HepG2 (cell line): Measurements from ENCODE around the gene MLYCD. TPM values are rescaled to one million over a fixed set of nuclear protein-coding genes. Genes with fewer than 3 reads are reported as not detected.

Source experiments
- ATRX ChIP-seq: sonication (generic); formaldehyde crosslinking; IDR thresholded peaks from 2 replicates; pipeline ENCODE4 v1.4.0; 2020; ENCODE audit warnings: missing genetic modification reagents, borderline replicate concordance
- CREB1 ChIP-seq, 2 experiments: fragments of 450-650 bp in 1 of 2; IDR thresholded peaks; 2 replicates each; pipeline ENCODE4 v1.6.1; 2016 to 2017; ENCODE audit warnings: control low read depth in 1 of 2, mild to moderate bottlenecking in 1 of 2, missing compliant biosample characterization in 1 of 2, missing genetic modification characterization in 1 of 2
- FOXA3 ChIP-seq: IDR thresholded peaks from 2 replicates; pipeline ENCODE4 v1.6.1; 2016; ENCODE audit warnings: missing genetic modification reagents, missing compliant biosample characterization
- HES4 ChIP-seq: sonication (generic); formaldehyde crosslinking; IDR thresholded peaks from 2 replicates; pipeline ENCODE4 v1.9.0; 2021; ENCODE audit warnings: mild to moderate bottlenecking, missing genetic modification reagents, borderline replicate concordance
- HOXA7 ChIP-seq: sonication (generic); formaldehyde crosslinking; IDR thresholded peaks from 2 replicates; pipeline ENCODE4 v1.8.1; 2022; ENCODE audit warnings: mild to moderate bottlenecking, missing genetic modification reagents, moderate library complexity
- KDM5B ChIP-seq: sonication (generic); formaldehyde crosslinking; IDR thresholded peaks from 2 replicates; pipeline ENCODE4 v1.4.0; 2020; ENCODE audit warnings: missing genetic modification reagents, mild to moderate bottlenecking, borderline replicate concordance
- MZF1 ChIP-seq: sonication (generic); formaldehyde crosslinking; IDR thresholded peaks from 2 replicates; pipeline ENCODE4 v1.8.1; 2023; ENCODE audit warnings: mild to moderate bottlenecking, missing genetic modification reagents, borderline replicate concordance
- NBN ChIP-seq: fragments of 450-650 bp; conservative IDR thresholded peaks from 2 replicates; pipeline ENCODE4 v1.6.1; 2017
- NFIB ChIP-seq: sonication (generic); formaldehyde crosslinking; IDR thresholded peaks from 2 replicates; pipeline ENCODE4 v1.9.0; 2021; ENCODE audit warnings: missing genetic modification reagents, mild to moderate bottlenecking, borderline replicate concordance
- PTBP1 ChIP-seq: fragments of 200-400 bp; formaldehyde crosslinking; IDR thresholded peaks from 2 replicates; pipeline ENCODE4 v1.6.1; 2018; ENCODE audit warnings: low read length, low read depth; ENCODE audit not compliant: poor library complexity, severe bottlenecking
- SMAD3 ChIP-seq: sonication (generic); formaldehyde crosslinking; IDR thresholded peaks from 2 replicates; pipeline ENCODE4 v1.4.0; 2020; ENCODE audit warnings: missing genetic modification reagents
- SOX5 ChIP-seq: IDR thresholded peaks from 2 replicates; pipeline ENCODE4 v1.6.1; 2016; ENCODE audit warnings: borderline replicate concordance
- SP2 ChIP-seq: sonication (generic); formaldehyde crosslinking; IDR thresholded peaks from 2 replicates; pipeline ENCODE4 v1.5.1; 2020; ENCODE audit warnings: mild to moderate bottlenecking, missing genetic modification reagents
- TCF7 ChIP-seq: sonication (generic); IDR thresholded peaks from 2 replicates; pipeline ENCODE4 v1.6.1; 2016; ENCODE audit warnings: antibody characterized with exemption, low read depth
- ZBTB42 ChIP-seq: sonication (generic); formaldehyde crosslinking; IDR thresholded peaks from 2 replicates; pipeline ENCODE4 v1.5.0; 2020; ENCODE audit warnings: mild to moderate bottlenecking, missing genetic modification reagents
- ZFP37 ChIP-seq: sonication (generic); formaldehyde crosslinking; IDR thresholded peaks from 2 replicates; pipeline ENCODE4 v1.4.0; 2020; ENCODE audit warnings: missing genetic modification reagents, borderline replicate concordance
- ZNF382 ChIP-seq: sonication (generic); formaldehyde crosslinking; IDR thresholded peaks from 2 replicates; pipeline ENCODE4 v1.5.0; 2020; ENCODE audit warnings: missing genetic modification reagents, mild to moderate bottlenecking, borderline replicate concordance
- ZNF431 ChIP-seq: sonication (generic); formaldehyde crosslinking; IDR thresholded peaks from 2 replicates; pipeline ENCODE4 v1.9.0; 2022; ENCODE audit warnings: missing genetic modification reagents, low read depth, mild to moderate bottlenecking, borderline replicate concordance
- ZNF557 ChIP-seq: sonication (generic); formaldehyde crosslinking; IDR thresholded peaks from 2 replicates; pipeline ENCODE4 v1.4.0; 2020; ENCODE audit warnings: missing genetic modification reagents
- ZNF720 ChIP-seq: sonication (generic); formaldehyde crosslinking; IDR thresholded peaks from 2 replicates; pipeline ENCODE4 v1.4.0; 2020; ENCODE audit warnings: missing genetic modification reagents
- ZSCAN9 ChIP-seq: IDR thresholded peaks from 2 replicates; pipeline ENCODE4 v1.6.1; 2016; ENCODE audit warnings: borderline replicate concordance
- polyA plus RNA-seq, 8 experiments: library from polyadenylated mRNA; depleted of rRNA in 3 of 8; stranded (reverse) in 7 of 8; unstranded in 1 of 8; fragments of >200 nt; fragmentation: Illumina TruSeq in 4 of 8; extraction: Trizol in 4 of 8; gene quantifications; 2 replicates each; pipeline versions ENCODE4 v1.2.1 to v1.2.3, GENCODE V29; 2011 to 2016; ENCODE audit warnings: low read depth in 4 of 8, missing spikeins in 1 of 8, mixed read lengths in 1 of 8; ENCODE audit not compliant: insufficient read depth in 1 of 8
- total RNA-seq, 5 experiments: library from RNA; depleted of rRNA; stranded (reverse); fragments of >200 nt; fragmentation: Illumina TruSeq; extraction: Trizol; gene quantifications; 2 replicates each; pipeline ENCODE4 v1.2.3, GENCODE V29; 2016; ENCODE audit warnings: low read depth in 1 of 5
- TF ChIP-seq, protein P1 (sequence below): sonication (generic); formaldehyde crosslinking; conservative IDR thresholded peaks from 2 replicates; pipeline ENCODE4 v1.8.0; 2022; ENCODE audit warnings: low read depth, missing genetic modification reagents
- TF ChIP-seq, protein P2 (sequence below): sonication (generic); formaldehyde crosslinking; IDR thresholded peaks from 2 replicates; pipeline ENCODE4 v1.4.0; 2020; ENCODE audit warnings: missing genetic modification reagents, mild to moderate bottlenecking, borderline replicate concordance
- TF ChIP-seq, protein P3 (sequence below): IDR thresholded peaks from 2 replicates; pipeline ENCODE4 v1.6.1; 2016; ENCODE audit warnings: control low read depth
- TF ChIP-seq, protein P4 (sequence below): sonication (generic); formaldehyde crosslinking; IDR thresholded peaks from 2 replicates; pipeline ENCODE4 v1.4.0; 2020; ENCODE audit warnings: mild to moderate bottlenecking, missing genetic modification reagents

The MLYCD gene
- total and polyA plus RNA-seq, 2 of the 13 experiments (the other 11 are each of a cell fraction or from before 2014, with no cell fraction given), result 1.8 to 4.0 TPM

DNA sequence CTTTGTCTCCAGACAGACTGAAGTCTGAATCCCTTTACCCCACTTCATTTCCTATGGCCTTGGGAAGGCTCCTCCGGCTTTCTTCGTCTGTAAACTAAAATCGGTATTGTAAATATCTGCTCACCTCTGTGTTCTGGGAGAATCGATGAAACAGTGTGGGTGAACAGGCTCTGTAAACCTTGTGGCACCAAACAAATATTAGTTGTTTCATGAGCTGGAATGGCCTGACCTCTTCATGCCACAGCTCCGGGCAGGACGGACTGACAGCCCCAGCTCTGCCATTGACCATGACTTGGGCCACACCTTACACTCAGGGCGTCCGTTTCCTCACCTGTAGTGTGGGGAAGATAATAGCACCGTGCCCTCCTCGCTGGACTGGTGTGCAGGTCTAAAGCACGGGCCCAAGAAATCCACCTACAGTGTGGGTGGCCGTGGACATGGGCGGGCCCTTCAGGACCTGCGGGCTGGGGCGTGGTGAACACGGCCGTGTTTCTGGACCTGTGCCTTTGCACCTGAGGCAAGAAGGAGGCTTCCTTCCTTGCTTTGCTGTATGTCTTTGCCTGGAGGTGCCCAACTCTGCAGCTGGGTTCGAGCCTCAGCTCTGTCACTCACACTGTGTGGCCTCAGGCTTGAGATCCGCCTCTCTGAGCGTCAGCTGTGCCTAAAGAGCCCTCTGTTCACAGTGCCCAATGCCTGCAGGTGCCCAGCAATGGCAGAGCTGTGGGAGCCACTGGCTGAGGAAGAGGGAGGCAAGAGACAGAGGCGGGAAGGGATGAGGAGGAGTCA is 48.1 kb downstream of the MLYCD start (continued):
- TF ChIP-seq SMAD3 (CRISPR knock-in tag), result 0 out of 2 replicates have a peak, but pooled peaks have one; percentile 45
- TF ChIP-seq, protein P1, sequence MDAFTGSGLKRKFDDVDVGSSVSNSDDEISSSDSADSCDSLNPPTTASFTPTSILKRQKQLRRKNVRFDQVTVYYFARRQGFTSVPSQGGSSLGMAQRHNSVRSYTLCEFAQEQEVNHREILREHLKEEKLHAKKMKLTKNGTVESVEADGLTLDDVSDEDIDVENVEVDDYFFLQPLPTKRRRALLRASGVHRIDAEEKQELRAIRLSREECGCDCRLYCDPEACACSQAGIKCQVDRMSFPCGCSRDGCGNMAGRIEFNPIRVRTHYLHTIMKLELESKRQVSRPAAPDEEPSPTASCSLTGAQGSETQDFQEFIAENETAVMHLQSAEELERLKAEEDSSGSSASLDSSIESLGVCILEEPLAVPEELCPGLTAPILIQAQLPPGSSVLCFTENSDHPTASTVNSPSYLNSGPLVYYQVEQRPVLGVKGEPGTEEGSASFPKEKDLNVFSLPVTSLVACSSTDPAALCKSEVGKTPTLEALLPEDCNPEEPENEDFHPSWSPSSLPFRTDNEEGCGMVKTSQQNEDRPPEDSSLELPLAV (CRISPR knock-in tag), result no peak
- no peak for TF ChIP-seq NFIB (CRISPR knock-in tag)
- no peak for TF ChIP-seq ZNF382 (CRISPR knock-in tag)
- TF ChIP-seq HES4, result no peak
- no peak for TF ChIP-seq ZNF557 (CRISPR knock-in tag)
- no peak for TF ChIP-seq HOXA7 (CRISPR knock-in tag)
- TF ChIP-seq PTBP1, result no peak
- no peak for TF ChIP-seq MZF1
- TF ChIP-seq SP2, result no peak
- TF ChIP-seq CREB1 (IDR thresholded peaks at IDR 0.05), result no peak
- TF ChIP-seq CREB1 (CRISPR knock-in tag; IDR thresholded peaks at IDR 0.05), result no peak
- TF ChIP-seq, protein P2, sequence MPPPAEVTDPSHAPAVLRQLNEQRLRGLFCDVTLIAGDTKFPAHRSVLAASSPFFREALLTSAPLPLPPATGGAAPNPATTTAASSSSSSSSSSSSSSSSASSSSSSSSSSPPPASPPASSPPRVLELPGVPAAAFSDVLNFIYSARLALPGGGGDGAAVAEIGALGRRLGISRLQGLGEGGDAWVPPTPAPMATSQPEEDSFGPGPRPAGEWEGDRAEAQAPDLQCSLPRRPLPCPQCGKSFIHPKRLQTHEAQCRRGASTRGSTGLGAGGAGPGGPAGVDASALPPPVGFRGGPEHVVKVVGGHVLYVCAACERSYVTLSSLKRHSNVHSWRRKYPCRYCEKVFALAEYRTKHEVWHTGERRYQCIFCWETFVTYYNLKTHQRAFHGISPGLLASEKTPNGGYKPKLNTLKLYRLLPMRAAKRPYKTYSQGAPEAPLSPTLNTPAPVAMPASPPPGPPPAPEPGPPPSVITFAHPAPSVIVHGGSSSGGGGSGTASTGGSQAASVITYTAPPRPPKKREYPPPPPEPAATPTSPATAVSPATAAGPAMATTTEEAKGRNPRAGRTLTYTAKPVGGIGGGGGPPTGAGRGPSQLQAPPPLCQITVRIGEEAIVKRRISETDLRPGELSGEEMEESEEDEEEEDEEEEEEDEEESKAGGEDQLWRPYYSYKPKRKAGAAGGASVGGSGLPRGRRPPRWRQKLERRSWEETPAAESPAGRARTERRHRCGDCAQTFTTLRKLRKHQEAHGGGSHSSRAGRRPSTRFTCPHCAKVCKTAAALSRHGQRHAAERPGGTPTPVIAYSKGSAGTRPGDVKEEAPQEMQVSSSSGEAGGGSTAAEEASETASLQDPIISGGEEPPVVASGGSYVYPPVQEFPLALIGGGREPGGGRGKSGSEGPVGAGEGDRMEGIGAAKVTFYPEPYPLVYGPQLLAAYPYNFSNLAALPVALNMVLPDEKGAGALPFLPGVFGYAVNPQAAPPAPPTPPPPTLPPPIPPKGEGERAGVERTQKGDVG (CRISPR knock-in tag), result no peak
- TF ChIP-seq, protein P3, sequence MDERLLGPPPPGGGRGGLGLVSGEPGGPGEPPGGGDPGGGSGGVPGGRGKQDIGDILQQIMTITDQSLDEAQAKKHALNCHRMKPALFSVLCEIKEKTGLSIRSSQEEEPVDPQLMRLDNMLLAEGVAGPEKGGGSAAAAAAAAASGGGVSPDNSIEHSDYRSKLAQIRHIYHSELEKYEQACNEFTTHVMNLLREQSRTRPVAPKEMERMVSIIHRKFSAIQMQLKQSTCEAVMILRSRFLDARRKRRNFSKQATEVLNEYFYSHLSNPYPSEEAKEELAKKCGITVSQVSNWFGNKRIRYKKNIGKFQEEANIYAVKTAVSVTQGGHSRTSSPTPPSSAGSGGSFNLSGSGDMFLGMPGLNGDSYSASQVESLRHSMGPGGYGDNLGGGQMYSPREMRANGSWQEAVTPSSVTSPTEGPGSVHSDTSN (CRISPR knock-in tag), result no peak
- TF ChIP-seq ATRX (CRISPR knock-in tag), result no peak
- TF ChIP-seq TCF7, result peak; percentile 54
- TF ChIP-seq NBN, result no peak
- TF ChIP-seq SOX5 (CRISPR knock-in tag), result peak; percentile 55; the same call in 1 of the 2 replicates
- TF ChIP-seq FOXA3, result peak; percentile 88
- no peak for TF ChIP-seq ZNF720 (CRISPR knock-in tag)
- no peak for TF ChIP-seq ZBTB42 (CRISPR knock-in tag)
- TF ChIP-seq ZNF431 (CRISPR knock-in tag), result no peak
- TF ChIP-seq ZFP37 (CRISPR knock-in tag), result no peak
- TF ChIP-seq, protein P4, sequence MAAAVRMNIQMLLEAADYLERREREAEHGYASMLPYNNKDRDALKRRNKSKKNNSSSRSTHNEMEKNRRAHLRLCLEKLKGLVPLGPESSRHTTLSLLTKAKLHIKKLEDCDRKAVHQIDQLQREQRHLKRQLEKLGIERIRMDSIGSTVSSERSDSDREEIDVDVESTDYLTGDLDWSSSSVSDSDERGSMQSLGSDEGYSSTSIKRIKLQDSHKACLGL, result no peak
- TF ChIP-seq KDM5B (CRISPR knock-in tag), result no peak; the same call in 1 of the 2 replicates
- peak; percentile 46; the same call in 1 of the 2 replicates for TF ChIP-seq ZSCAN9 (CRISPR knock-in tag)
